HG03575 (cell line): ENCODE results near the gene KCTD2.
"Not testable (repeated sequence)": the region's sequence is repeated elsewhere in the genome, so short reads cannot be mapped to it uniquely, and the experiment has no call there.

Source experiments
- ATAC-seq: cut with Tn5 transposase; IDR thresholded peaks from one replicate; pipeline ENCODE4 v1.9.1; 2021; ENCODE audit not compliant: unreplicated experiment, insufficient number of reproducible peaks, low FRiP score; ENCODE audit errors: extremely low read depth

KCTD2 gene

GRCh38 chr17:75046407-75047289 is at the start of gene KCTD2, which contains the start of gene ATP5PD:
Gene KCTD2, plus strand, starts transcription at chr17:75047225. Its CDS starts 26 bp downstream, at chr17:75047251.
Gene ATP5PD, minus strand, starts transcription at chr17:75046969. Its CDS starts 4,319 bp downstream, at chr17:75042650.
- ATAC-seq: peak; percentile 75

GRCh38 chr17:74998783-74999182 is 48.2 kb upstream of the KCTD2 start:
- ATAC-seq: no peak

- ATAC-seq: no peak
Measured at GRCh38 chr17:74999523-74999922, 47.5 kb upstream of the KCTD2 start.

- ATAC-seq: no peak
Measured at GRCh38 chr17:75001915-75002843, 44.8 kb upstream of the KCTD2 start.

- no peak for ATAC-seq
Measured at GRCh38 chr17:75003070-75003956, 43.7 kb upstream of the KCTD2 start.

- no peak for ATAC-seq
Measured at GRCh38 chr17:75003957-75004355, 43.1 kb upstream of the KCTD2 start.

- no peak for ATAC-seq
Measured at GRCh38 chr17:75004371-75004770, 42.7 kb upstream of the KCTD2 start.

- no peak for ATAC-seq
Measured at GRCh38 chr17:75005291-75005690, 41.7 kb upstream of the KCTD2 start.

GRCh38 chr17:75006084-75006483 is 40.9 kb upstream of the KCTD2 start:
- not testable (repeated sequence) for ATAC-seq

GRCh38 chr17:75006653-75007052 is 40.4 kb upstream of the KCTD2 start:
- no peak for ATAC-seq

GRCh38 chr17:75008373-75008772 is 38.7 kb upstream of the KCTD2 start:
- no peak for ATAC-seq

GRCh38 chr17:75009139-75009724 is 37.8 kb upstream of the KCTD2 start:
- no peak for ATAC-seq

GRCh38 chr17:75010683-75011400 is 36.2 kb upstream of the KCTD2 start:
- ATAC-seq: no peak

GRCh38 chr17:75011401-75012095 is 35.5 kb upstream of the KCTD2 start:
- ATAC-seq: no peak

GRCh38 chr17:75012096-75012345 is 35.0 kb upstream of the KCTD2 start:
- no peak for ATAC-seq

GRCh38 chr17:75012346-75013091 is 34.5 kb upstream of the KCTD2 start, which contains the start of gene MRPL58:
Gene MRPL58, plus strand, starts transcription at chr17:75012670. Its CDS starts 17 bp downstream, at chr17:75012687.
- ATAC-seq: peak; percentile 54

- ATAC-seq: no peak
Measured at GRCh38 chr17:75013092-75013559, 33.9 kb upstream of the KCTD2 start.
